ENCODE measurements around the gene CA5A.

CA5A gene

GRCh38 chr16:87848676-87849345, 87.5 kb downstream of the CA5A start:
- Histone ChIP-seq H3K27ac (ENCODE audit: insufficient read depth, low read depth, low read length, poor library complexity, severe bottlenecking) (no peak overlapping the region), H3K36me3 (ENCODE audit: control insufficient read depth, insufficient read depth, low read length) (no peaks in the 10 kb centered on the region)

GRCh38 chr16:87847785-87848675, 88.3 kb downstream of the CA5A start:
- Histone ChIP-seq H3K36me3 (ENCODE audit: control insufficient read depth, insufficient read depth, low read length) (no peaks in the 10 kb centered on the region), H3K9me3 (ENCODE audit: control insufficient read depth, low read length) (no peaks in the 10 kb centered on the region), H3K4me1 (ENCODE audit: control insufficient read depth, insufficient read depth, low read length) (peaks cover 31% of the 10 kb centered on the region), H3K4me3 (ENCODE audit: insufficient read depth, low read depth, low read length) (no peak overlapping the region), H3K27ac (ENCODE audit: insufficient read depth, low read depth, low read length, poor library complexity, severe bottlenecking) (no peak overlapping the region), H3K27me3 (ENCODE audit: control insufficient read depth, insufficient read depth, low read length, poor library complexity, severe bottlenecking) (no peaks in the 10 kb centered on the region)
- WGBS, 2 experiments: 73 to 74% methylated on average over 28 of the region's 28 CpGs

More at GRCh38 chr16:87848676-87849345, 87.5 kb downstream of the CA5A start:
- Histone ChIP-seq H3K27me3 (ENCODE audit: control insufficient read depth, insufficient read depth, low read length, poor library complexity, severe bottlenecking) (no peaks in the 10 kb centered on the region), H3K9me3 (ENCODE audit: control insufficient read depth, low read length) (no peaks in the 10 kb centered on the region), H3K4me3 (ENCODE audit: insufficient read depth, low read depth, low read length) (no peak overlapping the region), H3K4me1 (ENCODE audit: control insufficient read depth, insufficient read depth, low read length) (peaks cover 37% of the 10 kb centered on the region)
- WGBS, 2 experiments: 91 to 92% methylated on average over 18 of the region's 18 CpGs

DNA sequence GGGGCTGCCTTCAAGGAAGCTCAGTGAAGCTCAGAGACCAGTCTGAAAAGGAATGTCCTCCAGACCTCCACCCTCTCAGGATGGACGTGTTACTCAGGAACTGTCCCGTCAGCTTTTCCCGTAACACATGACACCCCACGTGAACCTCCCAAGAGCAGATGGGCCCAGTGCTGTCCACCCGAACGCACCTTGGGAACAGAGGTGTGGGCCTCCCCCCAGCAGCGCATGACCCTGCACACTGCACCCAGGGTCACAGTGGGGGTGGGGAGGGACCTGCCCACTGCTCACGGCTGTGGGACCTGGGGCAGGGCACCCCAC, 88.9 kb downstream of the CA5A start:
- Histone ChIP-seq H3K36me3 (ENCODE audit: control insufficient read depth, insufficient read depth, low read length) (no peaks in the 10 kb centered on the region), H3K27ac (ENCODE audit: insufficient read depth, low read depth, low read length, poor library complexity, severe bottlenecking) (no peak overlapping the region), H3K4me1 (ENCODE audit: control insufficient read depth, insufficient read depth, low read length) (peaks cover 28% of the 10 kb centered on the region), H3K9me3 (ENCODE audit: control insufficient read depth, low read length) (no peaks in the 10 kb centered on the region), H3K27me3 (ENCODE audit: control insufficient read depth, insufficient read depth, low read length, poor library complexity, severe bottlenecking) (no peaks in the 10 kb centered on the region), H3K4me3 (ENCODE audit: insufficient read depth, low read depth, low read length) (no peak overlapping the region)
- WGBS, 2 experiments: 91 to 96% methylated on average over 8 of the region's 8 CpGs

DNA sequence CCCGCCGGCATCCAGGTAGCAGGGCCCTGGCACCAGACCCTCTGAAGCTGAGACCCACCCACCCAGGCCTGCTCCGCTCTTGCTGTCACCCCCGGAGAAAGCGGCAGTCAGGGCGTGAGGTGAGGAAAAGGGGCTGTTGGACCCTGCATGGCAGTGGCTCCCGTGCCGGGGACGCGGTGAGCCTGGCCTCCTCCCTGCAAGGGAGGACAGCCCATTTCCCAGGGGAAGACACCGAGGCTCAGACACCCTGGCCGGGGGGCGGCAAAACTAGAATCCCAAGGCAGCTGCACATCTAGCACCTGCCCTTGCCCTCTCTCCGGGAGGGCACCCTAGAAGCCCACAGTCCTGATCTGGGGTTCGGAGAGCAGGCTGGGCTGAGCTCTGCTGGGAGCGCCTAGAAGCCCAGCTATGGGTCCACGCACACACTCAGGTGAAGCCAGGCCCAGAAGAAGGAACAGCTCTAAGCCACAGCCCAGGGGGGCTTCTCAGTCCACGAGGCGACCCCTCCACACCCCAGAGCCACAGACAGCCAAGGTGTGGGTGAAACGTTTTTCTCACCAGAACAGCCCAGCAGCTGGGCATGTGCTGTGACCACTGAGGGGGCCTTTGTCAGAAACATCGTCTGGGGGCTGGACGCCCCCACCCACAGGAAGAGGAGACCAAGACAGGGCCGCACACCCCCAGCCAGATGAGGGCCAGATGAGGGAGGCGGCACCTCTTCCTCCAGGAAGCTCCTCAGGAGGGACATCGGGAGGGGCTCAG, 89.4 kb downstream of the CA5A start:
- no peak overlapping the region for H3K4me3 ChIP-seq (ENCODE audit: insufficient read depth, low read depth, low read length)
- peaks cover 25% of the 10 kb centered on the region for H3K4me1 ChIP-seq (ENCODE audit: control insufficient read depth, insufficient read depth, low read length)
- no peak overlapping the region for H3K27ac ChIP-seq (ENCODE audit: insufficient read depth, low read depth, low read length, poor library complexity, severe bottlenecking)
- H3K27me3 ChIP-seq (ENCODE audit: control insufficient read depth, insufficient read depth, low read length, poor library complexity, severe bottlenecking): no peaks in the 10 kb centered on the region
- no peaks in the 10 kb centered on the region for H3K9me3 ChIP-seq (ENCODE audit: control insufficient read depth, low read length)
- no peaks in the 10 kb centered on the region for H3K36me3 ChIP-seq (ENCODE audit: control insufficient read depth, insufficient read depth, low read length)
- 93 to 94% methylated on average over 25 of the region's 25 CpGs for WGBS, 2 experiments

- no peaks in the 10 kb centered on the region for H3K27me3 ChIP-seq (ENCODE audit: control insufficient read depth, insufficient read depth, low read length, poor library complexity, severe bottlenecking)
- H3K36me3 ChIP-seq (ENCODE audit: control insufficient read depth, insufficient read depth, low read length): no peaks in the 10 kb centered on the region
- 95% methylated on average over 31 of the region's 31 CpGs for WGBS, 2 experiments
- no peak overlapping the region for H3K4me3 ChIP-seq (ENCODE audit: insufficient read depth, low read depth, low read length)
- peaks cover 25% of the 10 kb centered on the region for H3K4me1 ChIP-seq (ENCODE audit: control insufficient read depth, insufficient read depth, low read length)
- no peaks in the 10 kb centered on the region for H3K9me3 ChIP-seq (ENCODE audit: control insufficient read depth, low read length)
- no peak overlapping the region for H3K27ac ChIP-seq (ENCODE audit: insufficient read depth, low read depth, low read length, poor library complexity, severe bottlenecking)
Observed at GRCh38 chr16:87845807-87846619, 90.3 kb downstream of the CA5A start.

DNA sequence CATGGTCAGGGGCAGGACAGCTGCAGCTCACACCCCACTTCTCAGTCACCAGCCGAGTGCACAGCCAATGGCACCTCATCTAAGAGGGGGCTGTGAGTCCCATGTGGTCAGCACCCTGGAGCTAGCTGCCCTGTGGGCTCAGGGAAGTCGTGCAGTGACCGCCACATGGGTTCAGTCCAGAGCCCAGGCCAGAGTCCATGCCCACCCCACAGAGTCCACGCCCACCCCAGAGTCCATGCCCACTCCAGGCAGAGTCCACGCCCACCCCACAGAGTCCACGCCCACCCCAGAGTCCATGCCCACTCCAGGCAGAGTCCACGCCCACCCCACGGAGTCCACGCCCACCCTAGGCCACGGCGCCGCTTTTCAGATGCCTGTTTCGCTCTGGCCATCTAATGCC, 91.1 kb downstream of the CA5A start:
- no peaks in the 10 kb centered on the region for H3K9me3 ChIP-seq (ENCODE audit: control insufficient read depth, low read length)
- H3K27me3 ChIP-seq (ENCODE audit: control insufficient read depth, insufficient read depth, low read length, poor library complexity, severe bottlenecking): no peaks in the 10 kb centered on the region
- no peak overlapping the region for H3K27ac ChIP-seq (ENCODE audit: insufficient read depth, low read depth, low read length, poor library complexity, severe bottlenecking)
- WGBS, 2 experiments: 92 to 93% methylated on average over 13 of the region's 13 CpGs
- no peaks in the 10 kb centered on the region for H3K36me3 ChIP-seq (ENCODE audit: control insufficient read depth, insufficient read depth, low read length)
- H3K4me3 ChIP-seq (ENCODE audit: insufficient read depth, low read depth, low read length): no peak overlapping the region
- H3K4me1 ChIP-seq (ENCODE audit: control insufficient read depth, insufficient read depth, low read length): peaks cover 25% of the 10 kb centered on the region

DNA sequence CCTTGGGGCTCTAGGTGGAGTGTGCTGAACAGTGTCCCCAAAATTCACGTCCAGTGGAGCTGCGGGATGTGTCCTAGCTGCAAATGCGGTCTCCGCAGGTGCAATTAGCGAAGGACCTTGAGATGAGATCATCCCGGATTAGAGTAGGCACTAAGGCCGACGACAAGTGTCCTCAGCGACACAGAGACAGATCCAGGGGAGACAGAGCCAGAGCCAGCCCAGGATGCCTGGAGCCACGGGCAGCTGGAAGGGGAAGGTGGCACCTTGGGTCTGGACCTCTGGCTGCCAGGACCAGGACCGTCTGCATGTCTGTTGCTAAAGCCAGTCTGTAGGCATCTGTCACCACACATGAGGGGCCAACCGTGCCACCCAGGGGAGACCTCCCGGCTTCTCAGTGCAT, 91.5 kb downstream of the CA5A start:
- no peaks in the 10 kb centered on the region for H3K36me3 ChIP-seq (ENCODE audit: control insufficient read depth, insufficient read depth, low read length)
- 89% methylated on average over 13 of the region's 13 CpGs for WGBS, 2 experiments
- H3K4me1 ChIP-seq (ENCODE audit: control insufficient read depth, insufficient read depth, low read length): peaks cover 25% of the 10 kb centered on the region
- H3K27ac ChIP-seq (ENCODE audit: insufficient read depth, low read depth, low read length, poor library complexity, severe bottlenecking): no peak overlapping the region
- H3K4me3 ChIP-seq (ENCODE audit: insufficient read depth, low read depth, low read length): no peak overlapping the region
- no peaks in the 10 kb centered on the region for H3K9me3 ChIP-seq (ENCODE audit: control insufficient read depth, low read length)
- H3K27me3 ChIP-seq (ENCODE audit: control insufficient read depth, insufficient read depth, low read length, poor library complexity, severe bottlenecking): no peaks in the 10 kb centered on the region

- Histone ChIP-seq H3K4me1 (ENCODE audit: control insufficient read depth, insufficient read depth, low read length) (peaks cover 25% of the 10 kb centered on the region), H3K27ac (ENCODE audit: insufficient read depth, low read depth, low read length, poor library complexity, severe bottlenecking) (no peak overlapping the region), H3K27me3 (ENCODE audit: control insufficient read depth, insufficient read depth, low read length, poor library complexity, severe bottlenecking) (no peaks in the 10 kb centered on the region), H3K36me3 (ENCODE audit: control insufficient read depth, insufficient read depth, low read length) (no peaks in the 10 kb centered on the region), H3K4me3 (ENCODE audit: insufficient read depth, low read depth, low read length) (no peak overlapping the region), H3K9me3 (ENCODE audit: control insufficient read depth, low read length) (no peaks in the 10 kb centered on the region)
- 71 to 72% methylated on average over 30 of the region's 30 CpGs for WGBS, 2 experiments
Observed at GRCh38 chr16:87844120-87844733, 92.1 kb downstream of the CA5A start.

DNA sequence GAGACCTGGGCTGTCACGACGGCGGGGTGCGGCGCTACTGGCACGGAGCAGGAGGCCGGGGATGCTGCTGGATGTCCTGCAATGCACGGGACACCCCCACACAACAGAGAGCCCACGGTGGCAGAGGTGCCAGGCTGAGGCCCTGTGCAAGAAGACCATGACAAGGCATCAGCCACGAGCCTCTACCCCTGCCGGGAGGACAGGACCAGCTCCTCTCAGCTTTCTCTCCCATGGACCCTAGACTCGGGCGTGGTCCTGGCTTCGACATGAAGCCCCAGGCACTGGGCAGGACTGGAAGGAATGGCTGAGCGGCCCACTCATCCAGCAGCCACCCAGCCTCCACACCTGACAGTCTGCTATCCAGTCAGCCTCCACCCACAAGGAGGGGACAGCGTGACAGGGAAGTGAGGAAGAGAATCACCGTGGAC, 92.6 kb downstream of the CA5A start:
- no peaks in the 10 kb centered on the region for H3K27me3 ChIP-seq (ENCODE audit: control insufficient read depth, insufficient read depth, low read length, poor library complexity, severe bottlenecking)
- no peak overlapping the region for H3K4me3 ChIP-seq (ENCODE audit: insufficient read depth, low read depth, low read length)
- WGBS, 2 experiments: 93 to 94% methylated on average over 17 of the region's 17 CpGs
- H3K27ac ChIP-seq (ENCODE audit: insufficient read depth, low read depth, low read length, poor library complexity, severe bottlenecking): no peak overlapping the region
- no peaks in the 10 kb centered on the region for H3K36me3 ChIP-seq (ENCODE audit: control insufficient read depth, insufficient read depth, low read length)
- H3K9me3 ChIP-seq (ENCODE audit: control insufficient read depth, low read length): no peaks in the 10 kb centered on the region
- H3K4me1 ChIP-seq (ENCODE audit: control insufficient read depth, insufficient read depth, low read length): peaks cover 24% of the 10 kb centered on the region
